NCI-H82 (cell line): ENCODE data around the gene RNASEH1.

Experiments
- DNase-seq: peaks from one replicate; lab custom pipeline; 2025; lab: John Stamatoyannopoulos, UW

The RNASEH1 gene

GRCh38 chr2:3547915-3548314 is 10.2 kb downstream of the RNASEH1 start:
- no peak for DNase-seq

GRCh38 chr2:3545788-3546478 is 12.2 kb downstream of the RNASEH1 start:
- DNase-seq: no peak

DNA sequence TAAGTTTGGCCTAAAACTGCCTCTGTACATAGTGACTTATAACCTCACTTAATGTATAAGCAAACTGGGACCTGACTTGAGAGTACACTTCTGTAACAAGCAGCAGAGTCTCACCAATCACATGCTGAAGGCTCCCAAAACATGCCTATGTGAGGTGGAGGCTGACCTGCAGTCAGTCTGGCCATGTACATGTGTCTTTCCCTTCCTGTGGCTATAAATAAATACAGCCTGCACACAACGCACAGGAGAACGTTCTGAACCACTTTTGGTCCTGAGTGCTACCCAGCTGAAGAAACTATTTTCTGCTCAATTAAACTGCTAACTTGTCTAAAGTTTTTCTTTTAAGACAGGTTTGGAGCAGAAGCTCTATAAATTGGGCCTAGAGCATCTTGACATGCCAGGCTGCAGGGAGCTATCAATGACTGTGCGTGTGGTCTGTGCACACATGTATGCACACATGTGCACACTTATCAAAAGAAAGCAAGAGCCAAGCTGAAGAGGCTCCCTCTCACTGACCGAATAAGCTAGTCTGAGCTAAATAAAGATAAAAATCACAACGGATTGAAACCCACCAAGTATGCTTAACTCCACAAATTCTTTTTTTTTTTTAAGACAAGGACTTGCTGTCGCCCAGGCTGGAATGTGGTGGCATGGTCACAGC is 15.0 kb downstream of the RNASEH1 start:
- DNase-seq: no peak

GRCh38 chr2:3542107-3542506 is 16.0 kb downstream of the RNASEH1 start:
- no peak for DNase-seq

DNA sequence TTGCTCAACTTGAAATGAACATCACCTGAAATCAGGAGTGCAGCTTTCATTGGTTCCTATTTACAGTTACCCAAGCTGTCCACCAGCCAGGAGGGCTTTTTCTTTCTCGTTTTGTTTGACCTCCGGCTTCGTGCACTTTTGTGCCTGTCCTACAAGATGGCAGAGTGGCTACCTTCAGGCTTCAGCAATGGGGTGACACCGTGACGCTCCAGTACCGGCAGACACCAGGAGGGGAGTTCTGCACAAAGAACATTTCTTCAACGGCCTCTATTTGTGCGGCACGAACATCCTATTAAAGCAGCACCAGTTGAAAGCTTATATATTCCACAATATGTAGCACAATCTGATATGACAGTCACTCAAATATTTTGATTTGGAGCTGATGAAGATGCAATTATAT is 18.3 kb downstream of the RNASEH1 start:
- peak; percentile 15 for DNase-seq

DNA sequence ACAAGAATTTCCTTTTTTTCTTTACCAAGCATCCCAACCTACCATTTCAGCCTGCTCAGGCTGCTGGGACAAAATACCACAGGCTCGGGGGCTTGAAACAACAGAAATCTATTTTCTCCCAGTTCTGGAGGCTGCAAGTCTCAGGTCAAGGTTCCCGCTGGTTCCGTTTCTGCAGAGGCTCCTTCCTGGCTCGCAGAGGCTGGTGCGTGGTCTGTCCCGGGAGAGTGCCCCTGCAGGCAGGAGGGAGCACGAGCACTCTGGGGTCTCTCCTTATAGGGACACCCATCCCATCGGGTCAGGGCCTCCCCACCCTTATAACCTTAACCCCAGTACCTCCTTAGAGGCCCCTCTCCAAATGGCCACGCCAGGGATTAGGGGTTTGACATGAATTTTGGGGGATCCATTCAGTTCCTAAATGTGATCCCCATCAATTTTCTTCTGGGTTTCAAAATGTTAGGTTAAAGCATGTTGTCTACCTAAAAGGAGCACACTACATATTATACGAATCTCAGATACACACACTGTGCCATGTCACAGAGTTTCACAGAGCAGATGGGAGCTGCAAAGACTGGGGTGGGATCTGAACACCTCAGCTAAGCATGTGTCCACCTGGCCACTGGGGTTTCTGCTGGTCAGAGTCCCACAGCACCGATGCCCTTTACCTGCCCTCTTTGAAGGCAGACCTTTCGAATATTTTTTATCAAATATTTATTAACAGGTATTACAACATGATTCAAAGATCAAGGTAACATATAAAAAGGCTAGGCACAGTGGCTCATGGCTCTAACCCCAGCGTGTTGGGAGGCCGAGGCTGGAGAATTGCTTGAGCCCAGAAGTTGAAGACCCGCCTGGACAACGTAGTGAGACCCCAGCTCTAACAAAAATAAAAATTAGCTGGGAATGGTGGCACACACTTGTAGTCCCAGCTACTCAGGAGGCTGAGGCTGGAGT is 21.2 kb downstream of the RNASEH1 start:
- peak; percentile 50 for DNase-seq

DNA sequence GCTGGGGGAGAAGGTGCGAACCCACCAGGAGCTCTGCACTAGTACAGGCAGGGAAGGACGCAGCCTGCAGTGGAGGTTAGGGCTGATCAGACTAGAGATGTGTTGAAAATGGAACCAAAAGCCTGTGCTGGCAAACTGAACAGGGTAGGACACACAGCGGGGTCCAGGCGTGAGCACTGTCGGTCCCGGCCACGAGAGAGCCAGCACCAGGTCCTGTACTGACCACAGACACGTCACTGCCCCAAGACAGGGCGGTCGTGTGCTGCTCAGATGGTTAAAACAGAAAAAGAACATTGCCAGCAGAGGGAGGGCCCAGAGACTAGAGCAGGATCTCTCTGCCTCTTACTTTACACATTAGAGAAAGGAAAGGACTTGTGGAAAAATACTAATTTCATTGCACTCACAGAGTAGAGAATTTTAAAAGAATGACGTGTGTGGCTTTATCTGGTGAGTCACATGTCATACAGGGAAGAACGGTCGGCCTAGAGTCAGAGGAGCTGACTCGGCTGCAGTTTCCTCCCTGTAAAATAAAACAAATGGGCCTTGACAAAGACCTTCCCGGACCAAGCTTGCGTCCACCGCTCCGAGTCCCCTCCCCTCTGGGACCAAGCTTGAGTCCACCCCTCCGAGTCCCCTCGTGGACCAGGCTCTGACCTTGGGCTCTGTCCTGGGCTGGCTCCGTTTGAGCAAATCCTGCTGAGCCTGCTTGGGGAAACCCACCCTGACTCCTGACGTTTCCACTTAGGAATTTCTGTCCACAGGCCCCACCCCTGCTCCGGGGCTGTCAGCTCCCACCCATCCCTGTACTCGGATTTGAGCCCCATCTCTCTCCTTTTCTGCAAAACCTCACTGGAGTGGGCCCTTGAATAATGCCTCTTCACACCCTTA is 22.1 kb downstream of the RNASEH1 start:
- DNase-seq: no peak

DNA sequence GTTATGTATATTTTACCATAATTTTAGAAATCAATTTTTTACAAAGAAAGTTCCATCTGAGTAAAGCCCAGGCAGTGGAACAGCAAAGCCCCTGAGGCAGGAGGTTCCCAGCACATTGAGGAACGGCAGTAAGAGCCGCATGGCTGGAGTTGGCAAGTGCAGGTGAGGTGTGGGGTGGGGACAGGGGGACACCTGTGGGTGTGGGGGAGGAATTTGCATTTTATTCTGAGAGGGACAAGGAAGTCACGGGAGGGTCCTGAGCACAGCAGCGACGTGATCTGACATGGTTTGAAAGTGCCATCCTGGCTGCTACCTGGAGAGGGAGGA is 22.7 kb downstream of the RNASEH1 start:
- DNase-seq: no peak

DNA sequence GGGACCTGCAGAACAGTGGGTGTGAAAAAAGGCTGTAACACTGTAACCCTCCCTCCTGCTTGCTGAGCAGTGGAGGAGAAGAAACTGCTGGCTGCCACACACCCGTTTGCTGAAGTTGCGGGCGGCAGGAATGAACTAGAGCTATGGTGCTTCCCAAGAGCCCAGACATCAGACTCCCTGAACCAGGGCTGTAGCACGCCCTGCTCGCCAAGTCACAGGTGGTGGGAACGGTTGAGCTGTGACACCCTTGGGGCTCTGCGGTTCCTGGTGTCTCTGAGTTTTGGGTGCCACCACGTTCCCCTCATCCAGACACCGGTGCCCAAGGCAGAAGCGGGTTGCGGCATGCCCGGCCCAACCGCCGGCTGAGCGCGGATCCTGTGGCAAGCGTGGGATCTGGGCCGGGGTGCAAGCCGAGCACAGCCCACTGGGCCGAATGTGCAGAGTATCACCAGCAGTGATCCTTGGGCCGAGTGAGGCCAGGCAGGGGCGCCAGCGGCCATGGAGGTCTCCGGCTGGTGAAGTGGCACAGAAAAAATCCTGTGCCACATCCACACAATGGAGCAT is 23.8 kb downstream of the RNASEH1 start:
- no peak for DNase-seq

- no peak for DNase-seq
These were observed 24.3 kb downstream of the RNASEH1 start for GRCh38 chr2:3533836-3534235.

GRCh38 chr2:3532941-3533340 is 25.2 kb downstream of the RNASEH1 start:
- DNase-seq: no peak

DNA sequence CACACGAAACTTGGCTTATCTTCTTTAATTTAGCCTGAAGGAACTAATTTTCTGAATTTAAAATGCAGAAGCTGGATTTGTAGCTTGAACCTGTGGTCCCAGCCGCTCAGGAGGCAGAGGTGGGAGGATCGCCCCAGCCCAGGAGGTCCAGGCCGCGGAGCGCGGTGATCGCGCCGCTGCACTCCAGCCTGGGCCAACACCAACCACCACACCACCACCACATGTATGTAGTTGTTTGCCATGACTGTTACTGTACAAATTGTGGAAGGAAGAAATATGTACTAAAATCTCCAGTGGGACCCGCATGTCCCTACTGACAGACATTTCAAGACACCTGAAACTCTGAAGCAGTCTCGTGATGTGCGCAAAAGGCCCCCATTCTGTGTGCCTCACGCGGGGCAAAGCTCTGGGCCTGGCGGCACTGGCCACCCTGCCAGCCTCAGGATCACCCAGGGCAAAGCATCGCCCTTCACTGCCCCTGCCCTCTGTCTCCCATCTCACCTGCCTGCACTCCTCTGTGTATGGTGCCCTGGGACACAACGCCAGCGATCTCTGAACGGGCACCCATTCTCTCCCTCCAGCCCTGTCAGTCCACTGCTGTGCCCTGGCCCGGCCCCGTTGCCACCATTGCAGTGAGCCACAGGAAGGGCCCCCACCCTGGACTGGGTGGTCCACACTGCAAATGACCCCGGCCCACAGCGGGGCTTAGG is 28.7 kb downstream of the RNASEH1 start:
- no peak for DNase-seq

DNA sequence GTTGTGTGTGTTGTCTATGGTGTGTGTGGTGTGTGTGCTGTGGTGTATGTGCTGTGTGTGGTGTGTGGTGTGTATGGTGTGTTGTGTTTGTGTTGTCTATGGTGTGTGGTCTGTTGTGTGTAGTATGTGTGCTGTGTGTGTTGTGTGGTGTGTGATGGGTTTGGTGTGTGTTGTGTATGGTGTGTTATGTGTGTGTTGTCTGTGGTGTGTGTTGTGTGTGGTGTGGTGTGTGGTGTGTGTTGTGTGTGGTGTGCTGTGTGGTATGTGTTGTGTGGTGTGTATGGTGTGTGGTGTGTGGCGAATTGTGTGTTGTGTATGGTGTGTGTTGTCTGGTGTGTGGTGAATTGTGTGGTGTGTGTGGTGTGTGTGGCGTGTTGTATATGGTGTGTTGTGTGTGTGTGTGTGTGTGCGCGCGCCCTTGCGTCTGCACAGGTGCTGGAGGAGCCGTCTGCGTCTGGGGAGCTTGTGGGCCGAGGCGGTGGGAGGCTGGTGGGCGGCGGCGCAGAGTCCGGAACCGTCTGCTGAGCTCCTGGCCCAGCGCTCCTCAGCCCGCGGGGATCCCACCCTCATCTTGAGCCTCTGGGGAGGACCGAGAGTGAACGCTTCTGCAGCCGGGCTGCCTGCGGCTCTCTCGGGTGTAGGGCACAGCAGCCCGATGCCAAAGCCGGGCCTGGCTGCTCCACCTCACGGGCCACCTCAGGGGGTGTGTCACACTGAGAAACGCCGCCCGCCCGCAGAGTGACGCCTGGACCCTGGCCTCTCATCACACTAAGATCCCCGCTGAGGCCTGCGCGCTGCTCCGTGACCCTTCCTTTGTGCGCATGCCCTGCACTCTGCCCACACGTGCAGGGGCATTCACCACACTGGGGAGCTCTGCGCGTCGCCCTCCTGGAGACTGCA is 30.0 kb downstream of the RNASEH1 start:
- DNase-seq: peak; percentile 10

DNA sequence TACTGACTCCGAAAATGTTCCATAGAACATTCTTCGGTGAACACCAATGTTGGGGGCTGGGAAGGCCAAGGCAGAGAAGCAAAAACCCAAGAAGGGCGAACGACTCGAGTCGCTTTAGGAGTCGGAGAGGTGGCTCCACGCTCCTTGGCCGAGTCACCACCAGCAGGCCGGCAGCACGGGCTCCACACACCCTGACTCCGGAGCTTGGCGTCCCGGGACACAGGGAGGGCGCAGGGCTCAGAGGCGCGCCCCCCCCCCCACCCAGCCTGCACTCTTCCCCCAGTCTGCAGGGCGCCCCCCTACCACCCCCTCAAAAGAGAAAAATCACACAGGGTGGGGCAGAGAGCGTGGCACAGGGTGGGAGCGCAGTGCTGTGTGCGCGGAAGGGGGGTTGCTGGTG is 31.3 kb downstream of the RNASEH1 start:
- no peak for DNase-seq

DNA sequence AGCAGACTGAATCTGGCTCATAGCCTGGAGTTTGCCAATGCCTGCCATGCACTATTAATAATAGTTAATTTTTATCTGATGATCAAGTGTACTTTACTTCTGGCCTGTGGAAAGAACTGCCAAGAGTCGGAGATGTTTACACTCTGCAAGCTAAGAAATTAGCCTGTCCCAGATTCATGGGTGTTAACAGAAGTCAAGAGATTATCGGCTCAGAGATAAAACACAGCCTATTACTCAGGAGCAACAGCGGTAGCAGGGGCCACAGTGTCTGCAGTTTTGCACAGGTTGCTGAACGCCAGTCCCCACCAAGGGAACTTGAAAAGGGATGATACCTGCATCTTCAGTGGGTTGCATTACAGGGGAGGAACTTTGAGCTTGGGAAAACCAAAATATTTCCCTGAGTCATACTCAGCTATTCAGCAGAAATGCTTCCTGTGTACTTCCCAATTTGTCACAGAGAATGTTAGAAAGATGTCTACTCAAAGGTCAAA is 34.5 kb downstream of the RNASEH1 start:
- DNase-seq: peak; percentile 91

GRCh38 chr2:3522961-3523421 is 35.1 kb downstream of the RNASEH1 start:
- peak; percentile 84 for DNase-seq

GRCh38 chr2:3520591-3520990 is 37.5 kb downstream of the RNASEH1 start:
- DNase-seq: no peak

GRCh38 chr2:3519255-3520205 is 38.6 kb downstream of the RNASEH1 start, which contains the start of gene ADI1:
Gene ADI1, minus strand, starts transcription at chr2:3519531. Its CDS starts 44 bp downstream, at chr2:3519487.
- peak; percentile 92 for DNase-seq
